GM12878 (cell line): Measurements from ENCODE around the gene SEMA4D. TPM values are rescaled to one million over a fixed set of nuclear protein-coding genes. Genes with fewer than 3 reads are reported as not detected.

Experiments used
- NKRF ChIP-seq: fragments of 450-650 bp; conservative IDR thresholded peaks from 2 replicates; pipeline ENCODE4 v1.6.1; 2017; ENCODE audit warnings: mild to moderate bottlenecking, moderate library complexity
- RUNX3 ChIP-seq: IDR thresholded peaks from 2 replicates; pipeline ENCODE4 v1.6.1; 2012; ENCODE audit warnings: low read length, inconsistent platforms
- microRNA-seq: library from miRNA; unstranded; fragments of <30 nt; microRNA quantifications from one replicate; pipeline ENCODE4, GENCODE V29; 2018
- polyA plus RNA-seq, 11 experiments: library from polyadenylated mRNA; depleted of rRNA in 4 of 11; unstranded in 6 of 11; stranded (reverse) in 5 of 11; fragments of >200 nt; fragmentation: Nextera tagmentation in 4 of 11; fragmentation: Illumina TruSeq in 1 of 11; extraction: Ambion mirVana in 4 of 11; extraction: Trizol in 1 of 11; gene quantifications; 1 replicate in 1 of 11; 2 replicates in 10 of 11; pipeline versions ENCODE4 v1.2.1 to v1.2.3, GENCODE V29; 2011 to 2016; ENCODE audit warnings: inconsistent platforms in 2 of 11, missing spikeins in 2 of 11, low read depth in 1 of 11
- small RNA-seq: library from RNA; depleted of rRNA; stranded (forward); fragments of <200 nt; gene quantifications from one replicate; pipeline ENCODE3, GENCODE V24; 2014
- total RNA-seq, 4 experiments: library from RNA; depleted of rRNA in 3 of 4; stranded (reverse); fragments of >200 nt in 3 of 4; fragmentation: Illumina TruSeq in 1 of 4; extraction: Trizol in 1 of 4; gene quantifications; 2 replicates each; pipeline versions ENCODE4 v1.2.1 to v1.2.3, GENCODE V29; 2013 to 2021

The SEMA4D gene
- total and polyA plus RNA-seq, 10 of the 15 experiments (the other 5 are each of a cell fraction or from before 2014, with no cell fraction given): 15.1 to 136 (median 39.6) TPM

DNA sequence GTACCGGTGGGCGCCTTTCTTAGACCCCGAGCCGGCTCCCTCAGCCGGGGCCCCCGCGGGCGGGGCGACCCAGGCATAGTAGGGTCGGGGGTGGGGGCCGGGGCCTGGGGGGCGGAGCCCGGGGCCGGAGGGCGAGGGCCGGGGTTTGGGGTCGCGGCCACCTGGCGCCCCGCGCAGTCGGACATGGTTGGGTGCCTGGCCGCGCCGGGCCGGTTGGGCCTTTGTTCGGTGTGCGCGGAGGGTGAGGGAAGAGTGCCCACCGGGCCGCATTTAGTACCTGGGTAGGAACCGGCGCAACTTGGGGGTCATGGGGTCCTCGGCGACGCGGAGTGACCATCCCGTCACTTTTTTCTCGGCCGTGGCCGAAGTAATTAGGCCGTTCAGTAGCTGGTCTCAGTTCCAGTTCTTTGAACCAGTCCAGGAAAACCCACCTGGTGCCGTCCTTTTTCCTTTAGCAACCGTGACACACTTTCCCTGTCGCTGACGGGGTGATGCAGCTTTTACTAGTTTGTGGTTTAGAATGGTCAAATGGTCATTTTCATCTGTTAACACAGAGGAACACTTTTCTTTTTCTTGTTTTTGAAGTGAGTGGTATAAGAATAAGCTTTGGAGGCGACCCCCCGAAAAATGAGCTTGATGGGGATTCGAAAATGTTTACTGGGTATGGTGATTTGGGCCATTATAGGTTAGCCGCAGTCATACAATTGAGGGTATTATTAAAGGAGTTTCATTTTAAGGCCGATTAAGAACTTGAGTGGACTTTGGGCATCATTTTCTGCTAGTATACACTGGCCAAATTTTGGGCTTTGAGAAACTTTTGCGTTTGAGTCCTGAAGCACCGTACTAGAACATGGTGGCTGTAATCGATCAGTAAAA lies 186.3 kb downstream of the SEMA4D start (continued):
- TF ChIP-seq NKRF (0 out of 2 replicates have a peak, but pooled peaks have one; percentile 15), RUNX3 (peak; percentile 36; the same call in 1 of the 2 replicates)

Small RNA genes within 50 kb of the gene (microRNA-seq; reads per million reads assigned to microRNA genes)
- not detected for gene MIR3153

Small RNA genes within 50 kb of the gene (small RNA-seq; reads per million reads assigned to genes)
- gene MIR3153: not detected

Other genes with a start within 250 kb of the SEMA4D start
- gene CKS2, start 186.9 kb downstream of the SEMA4D start, total RNA-seq (2014; rRNA removed): 197 and 220 TPM in 2 replicates
- 362 and 378 TPM in 2 replicates for gene CKS2, start 186.9 kb downstream of the SEMA4D start, total RNA-seq (2014; rRNA removed; fragmentation: Illumina TruSeq; extraction: Trizol)
- gene CKS2, start 186.9 kb downstream of the SEMA4D start, total RNA-seq (2021): 172 and 182 TPM in 2 replicates
- 628 and 736 TPM in 2 replicates for gene CKS2, start 186.9 kb downstream of the SEMA4D start, polyA plus RNA-seq (2011; rRNA removed)
- gene CKS2, start 186.9 kb downstream of the SEMA4D start, polyA plus RNA-seq (2014; fragmentation: Illumina TruSeq; extraction: Trizol): 287 and 324 TPM in 2 replicates
- gene CKS2, start 186.9 kb downstream of the SEMA4D start, polyA plus RNA-seq (2014; fragmentation: Nextera tagmentation; extraction: Ambion mirVana): 1,000 to 10,000 TPM in 1 of 2 experiments, 100 to 1,000 TPM in 1; 781 to 1,251 TPM
- gene CKS2, start 186.9 kb downstream of the SEMA4D start, polyA plus RNA-seq (2014; rRNA removed): 215 and 315 TPM in 2 replicates
- 100 to 1,000 TPM; 904 to 916 TPM for gene CKS2, start 186.9 kb downstream of the SEMA4D start, polyA plus RNA-seq (2016; fragmentation: Nextera tagmentation; extraction: Ambion mirVana)
- 31.6 and 36.7 TPM in 2 replicates for gene SECISBP2, start 179.6 kb downstream of the SEMA4D start, total RNA-seq (2014; rRNA removed)
- 38.2 and 39.7 TPM in 2 replicates for gene SECISBP2, start 179.6 kb downstream of the SEMA4D start, total RNA-seq (2014; rRNA removed; fragmentation: Illumina TruSeq; extraction: Trizol)
- gene SECISBP2, start 179.6 kb downstream of the SEMA4D start, total RNA-seq (2021): 24.7 and 32.3 TPM in 2 replicates
- 50.5 and 60.7 TPM in 2 replicates for gene SECISBP2, start 179.6 kb downstream of the SEMA4D start, polyA plus RNA-seq (2011; rRNA removed)
- gene SECISBP2, start 179.6 kb downstream of the SEMA4D start, polyA plus RNA-seq (2014; fragmentation: Illumina TruSeq; extraction: Trizol): 48.3 and 67.1 TPM in 2 replicates
- 1 to 10 TPM; 4.6 to 6.6 TPM for gene SECISBP2, start 179.6 kb downstream of the SEMA4D start, polyA plus RNA-seq (2014; fragmentation: Nextera tagmentation; extraction: Ambion mirVana)
- gene SECISBP2, start 179.6 kb downstream of the SEMA4D start, polyA plus RNA-seq (2014; rRNA removed): 31.0 and 36.8 TPM in 2 replicates
- 10 to 100 TPM; 22.5 to 27.4 TPM for gene SECISBP2, start 179.6 kb downstream of the SEMA4D start, polyA plus RNA-seq (2016; fragmentation: Nextera tagmentation; extraction: Ambion mirVana)
- 0.16 and 0.23 TPM in 2 replicates for gene GADD45G, start 106.9 kb upstream of the SEMA4D start, total RNA-seq (2014; rRNA removed)
- not detected in 2 replicates for gene GADD45G, start 106.9 kb upstream of the SEMA4D start, total RNA-seq (2014; rRNA removed; fragmentation: Illumina TruSeq; extraction: Trizol)
- 0.37 TPM in 1 of 2 replicates, not detected in the other for gene GADD45G, start 106.9 kb upstream of the SEMA4D start, total RNA-seq (2021)
- 0.10 TPM in 1 of 2 replicates, not detected in the other for gene GADD45G, start 106.9 kb upstream of the SEMA4D start, polyA plus RNA-seq (2011; rRNA removed)
- 0.07 TPM in 1 of 2 replicates, not detected in the other for gene GADD45G, start 106.9 kb upstream of the SEMA4D start, polyA plus RNA-seq (2014; fragmentation: Illumina TruSeq; extraction: Trizol)
- gene GADD45G, start 106.9 kb upstream of the SEMA4D start, polyA plus RNA-seq (2014; fragmentation: Nextera tagmentation; extraction: Ambion mirVana): not detected
- gene GADD45G, start 106.9 kb upstream of the SEMA4D start, polyA plus RNA-seq (2014; rRNA removed): 0.35 and 0.70 TPM in 2 replicates
- under 1 TPM; 0.54 to 1.00 TPM for gene GADD45G, start 106.9 kb upstream of the SEMA4D start, polyA plus RNA-seq (2016; fragmentation: Nextera tagmentation; extraction: Ambion mirVana)